IMR-90 (cell line): ENCODE data around the gene SLC26A8. TPM values are rescaled to one million over a fixed set of nuclear protein-coding genes. Genes with fewer than 3 reads are reported as not detected.
A peak's percentile ranks its signal among the peaks of the same experiment; 100 is the strongest.

Experiments
- ATAC-seq: fragments of 200-7000 bp; cut with Tn5 transposase; 2 replicates; pipeline ENCODE4 v1.9.1; 2020; ENCODE audit warnings: low read depth, mild to moderate bottlenecking, moderate library complexity
- BruUV-seq: library from RNA; stranded (reverse); fragments of 400-500 nt; replicated peaks from 2 replicates; lab custom pipeline; 2021; lab: Mats Ljungman, UMichigan
- CTCF ChIA-PET: fragments of 300-600 bp; formaldehyde crosslinking; extraction: SDS; loops from one replicate; lab custom pipeline; 2021; ENCODE audit warnings: antibody characterized with exemption; lab: Yijun Ruan, JAX
- POLR2A ChIA-PET: fragments of 300-600 bp; sonication (Branson Sonifier 250); formaldehyde crosslinking; loops from one replicate; lab custom pipeline; 2022; ENCODE audit warnings: antibody characterized with exemption; ENCODE audit not compliant: unreplicated experiment; lab: Charles Lee
- DNase-seq: peaks from one replicate; pipeline ENCODE4 v3.0.0; 2013
- H2AFZ ChIP-seq: replicated peaks from 2 replicates; pipeline ENCODE3; 2013; ENCODE audit warnings: low read length, mild to moderate bottlenecking; ENCODE audit not compliant: poor library complexity
- H2AK5ac ChIP-seq: 2 replicates; pipeline ENCODE4 v1.6.1; 2013; ENCODE audit warnings: low read depth, low read length, inconsistent platforms
- H2AK9ac ChIP-seq: replicated peaks from 2 replicates; pipeline ENCODE3; 2013; ENCODE audit warnings: mild to moderate bottlenecking, low read depth, low read length, moderate library complexity; ENCODE audit not compliant: poor library complexity
- H2BK120ac ChIP-seq: 2 replicates; pipeline ENCODE4 v1.6.1; 2013; ENCODE audit warnings: low read depth, low read length, inconsistent platforms
- H2BK15ac ChIP-seq: 3 replicates; pipeline ENCODE4 v1.6.1; 2013; ENCODE audit warnings: low read depth, low read length, inconsistent platforms
- H2BK20ac ChIP-seq: 2 replicates; pipeline ENCODE4 v1.6.1; 2013; ENCODE audit warnings: low read depth, mild to moderate bottlenecking, inconsistent platforms, low read length, moderate library complexity
- H2BK5ac ChIP-seq: 2 replicates; pipeline ENCODE4 v1.6.1; 2013; ENCODE audit warnings: mild to moderate bottlenecking, low read depth, low read length, inconsistent platforms; ENCODE audit not compliant: poor library complexity, severe bottlenecking
- H3K14ac ChIP-seq: replicated peaks from 2 replicates; pipeline ENCODE4 v1.6.1; 2013; ENCODE audit warnings: low read depth, low read length, inconsistent platforms
- H3K18ac ChIP-seq: 2 replicates; pipeline ENCODE4 v1.6.1; 2013; ENCODE audit warnings: low read depth, low read length, control low read depth
- H3K23ac ChIP-seq: 2 replicates; pipeline ENCODE4 v1.6.1; 2013; ENCODE audit warnings: low read depth, low read length, inconsistent platforms
- H3K27ac ChIP-seq: 2 replicates; pipeline ENCODE4 v1.5.1; 2013; ENCODE audit warnings: mild to moderate bottlenecking, control low read depth, low read length; ENCODE audit not compliant: insufficient read depth
- H3K27me3 ChIP-seq: 2 replicates; pipeline ENCODE4 v1.6.1; 2013; ENCODE audit warnings: low read length; ENCODE audit not compliant: control insufficient read depth, insufficient read depth
- H3K36me3 ChIP-seq: 2 replicates; pipeline ENCODE4 v1.6.1; 2013; ENCODE audit warnings: low read length, mixed read lengths; ENCODE audit not compliant: control insufficient read depth, insufficient read depth
- H3K4ac ChIP-seq: 2 replicates; pipeline ENCODE4 v1.6.1; 2013; ENCODE audit warnings: low read depth, low read length, inconsistent platforms
- H3K4me1 ChIP-seq: 2 replicates; pipeline ENCODE4 v1.6.1; 2013; ENCODE audit warnings: low read length, mixed read lengths; ENCODE audit not compliant: control insufficient read depth, insufficient read depth
- H3K4me2 ChIP-seq: 2 replicates; pipeline ENCODE4 v1.6.1; 2013; ENCODE audit warnings: low read depth, mild to moderate bottlenecking, control low read depth, low read length, moderate library complexity
- H3K4me3 ChIP-seq: 2 replicates; pipeline ENCODE4 v1.5.1; 2013; ENCODE audit warnings: low read depth, mild to moderate bottlenecking, control low read depth, low read length, moderate library complexity; ENCODE audit not compliant: insufficient read depth
- H3K56ac ChIP-seq: 2 replicates; pipeline ENCODE4 v1.6.1; 2013; ENCODE audit warnings: low read length, inconsistent platforms; ENCODE audit not compliant: insufficient read depth; ENCODE audit errors: extremely low read depth
- H3K79me1 ChIP-seq, 2 experiments: 2 replicates each; pipeline ENCODE4 v1.6.1; 2013; ENCODE audit warnings: low read length in 2 of 2, inconsistent platforms in 1 of 2, low read depth in 1 of 2
- H3K9ac ChIP-seq: 2 replicates; pipeline ENCODE4 v1.6.1; 2013; ENCODE audit warnings: low read depth, low read length, control low read depth
- H3K9me1 ChIP-seq: 2 replicates; pipeline ENCODE4 v1.6.1; 2013; ENCODE audit warnings: low read length, inconsistent platforms; ENCODE audit not compliant: insufficient read depth
- H3K9me3 ChIP-seq: 2 replicates; pipeline ENCODE4 v1.6.1; 2013; ENCODE audit warnings: low read length; ENCODE audit not compliant: control insufficient read depth, insufficient read depth
- H4K20me1 ChIP-seq: 2 replicates; pipeline ENCODE4 v1.6.1; 2013; ENCODE audit warnings: low read length, inconsistent platforms; ENCODE audit not compliant: insufficient read depth
- H4K5ac ChIP-seq: 2 replicates; pipeline ENCODE4 v1.6.1; 2013; ENCODE audit warnings: mild to moderate bottlenecking, low read depth, low read length, control low read depth
- H4K8ac ChIP-seq, 2 experiments: 2 replicates each; pipeline ENCODE4 v1.6.1; 2013; ENCODE audit warnings: low read depth in 2 of 2, low read length in 2 of 2, control low read depth in 1 of 2, inconsistent platforms in 1 of 2
- H4K91ac ChIP-seq: 2 replicates; pipeline ENCODE4 v1.6.1; 2013; ENCODE audit warnings: low read depth, low read length, inconsistent platforms; ENCODE audit not compliant: insufficient read depth
- CEBPB ChIP-seq: IDR thresholded peaks from 2 replicates; pipeline ENCODE4 v1.6.1; 2012; ENCODE audit warnings: low read depth, low read length, improper control_type of control experiment
- CHD1 ChIP-seq: IDR thresholded peaks from 2 replicates; pipeline ENCODE4 v1.6.1; 2012; ENCODE audit warnings: low read depth, low read length, improper control_type of control experiment
- MAFK ChIP-seq: IDR thresholded peaks from 2 replicates; pipeline ENCODE4 v1.6.1; 2012; ENCODE audit warnings: low read depth, low read length, improper control_type of control experiment
- MXI1 ChIP-seq: IDR thresholded peaks from 2 replicates; pipeline ENCODE4 v1.6.1; 2012; ENCODE audit warnings: low read depth, mild to moderate bottlenecking, low read length, moderate library complexity, borderline replicate concordance
- NFE2L2 ChIP-seq: fragments of 150-350 bp; IDR thresholded peaks from 2 replicates; pipeline ENCODE4 v1.6.1; 2016; ENCODE audit warnings: low read depth, mild to moderate bottlenecking, low read length
- POLR2A ChIP-seq: IDR thresholded peaks from 2 replicates; pipeline ENCODE4 v1.6.1; 2012; ENCODE audit warnings: mild to moderate bottlenecking, low read depth, low read length
- RAD21 ChIP-seq: IDR thresholded peaks from 2 replicates; pipeline ENCODE4 v1.6.1; 2012; ENCODE audit warnings: low read length, improper control_type of control experiment
- RCOR1 ChIP-seq: IDR thresholded peaks from 2 replicates; pipeline ENCODE4 v1.6.1; 2012; ENCODE audit warnings: mild to moderate bottlenecking, low read length, improper control_type of control experiment; ENCODE audit not compliant: insufficient replicate concordance
- RFX5 ChIP-seq: IDR thresholded peaks from 2 replicates; pipeline ENCODE4 v1.8.0; 2012; ENCODE audit warnings: low read depth, mild to moderate bottlenecking, low read length, moderate library complexity
- SMC3 ChIP-seq: fragments of 150-350 bp; IDR thresholded peaks from 2 replicates; pipeline ENCODE4 v1.6.1; 2016; ENCODE audit warnings: low read depth, mild to moderate bottlenecking, antibody characterized with exemption, low read length, moderate library complexity
- WGBS, 2 experiments: methylation state at CpG; one replicate each; pipeline versions ENCODE4 v1.1.5 to v1.1.7; 2013; ENCODE audit warnings: missing lambda C conversion rate in 2 of 2; ENCODE audit not compliant: insufficient read length in 1 of 2; ENCODE audit errors: extremely low coverage in 2 of 2; 5-methylcytosine and 5-hydroxymethylcytosine counted together
- dilution Hi-C: fragments of 300-500 bp; cut with HindIII; formaldehyde crosslinking; loops from one replicate; pipeline ENCODE4 v1.14.3; 2018; ENCODE audit warnings: low sequenced_read_pairs; ENCODE audit not compliant: unreplicated experiment
- in situ Hi-C: fragments of 300-500 bp; cut with MboI; formaldehyde crosslinking; loops from 3 replicates; pipeline ENCODE4 v1.14.3; 2019; ENCODE audit warnings: low sequenced_read_pairs, inconsistent platforms, mixed read lengths
- intact Hi-C: fragments of 100-400 bp; cut with micrococcal nuclease; formaldehyde crosslinking; loops from 2 replicates; pipeline ENCODE4 v1.10.0; 2022
- polyA plus RNA-seq, 3 experiments: library from polyadenylated mRNA; depleted of rRNA; stranded (reverse); fragments of >200 nt; gene quantifications; 2 replicates each; pipeline ENCODE4 v1.2.3, GENCODE V29; 2012; ENCODE audit warnings: low replicate concordance in 1 of 3
- total RNA-seq: library from RNA; depleted of rRNA; stranded (reverse); fragments of >200 nt; gene quantifications from 2 replicates; pipeline ENCODE4 v1.2.3, GENCODE V29; 2012
- TF ChIP-seq, protein P1 (sequence below): fragments of 150-350 bp; IDR thresholded peaks from 2 replicates; pipeline ENCODE4 v1.6.1; 2016; ENCODE audit warnings: low read depth, mild to moderate bottlenecking, low read length, moderate library complexity, borderline replicate concordance
- TF ChIP-seq, protein P2 (sequence below): fragments of 150-350 bp; IDR thresholded peaks from 2 replicates; pipeline ENCODE4 v1.6.1; 2017; ENCODE audit warnings: mild to moderate bottlenecking, antibody characterized with exemption, low read length, low read depth
- TF ChIP-seq, protein P3 (sequence below): conservative IDR thresholded peaks from 2 replicates; pipeline ENCODE4 v1.5.1; 2012; ENCODE audit warnings: mild to moderate bottlenecking, low read depth, low read length, improper control_type of control experiment

Gene SLC26A8
- total and polyA plus RNA-seq, 2 of the 4 experiments (the other 2 are of a cell fraction), result 0.07 TPM; not detected in 1

DNA sequence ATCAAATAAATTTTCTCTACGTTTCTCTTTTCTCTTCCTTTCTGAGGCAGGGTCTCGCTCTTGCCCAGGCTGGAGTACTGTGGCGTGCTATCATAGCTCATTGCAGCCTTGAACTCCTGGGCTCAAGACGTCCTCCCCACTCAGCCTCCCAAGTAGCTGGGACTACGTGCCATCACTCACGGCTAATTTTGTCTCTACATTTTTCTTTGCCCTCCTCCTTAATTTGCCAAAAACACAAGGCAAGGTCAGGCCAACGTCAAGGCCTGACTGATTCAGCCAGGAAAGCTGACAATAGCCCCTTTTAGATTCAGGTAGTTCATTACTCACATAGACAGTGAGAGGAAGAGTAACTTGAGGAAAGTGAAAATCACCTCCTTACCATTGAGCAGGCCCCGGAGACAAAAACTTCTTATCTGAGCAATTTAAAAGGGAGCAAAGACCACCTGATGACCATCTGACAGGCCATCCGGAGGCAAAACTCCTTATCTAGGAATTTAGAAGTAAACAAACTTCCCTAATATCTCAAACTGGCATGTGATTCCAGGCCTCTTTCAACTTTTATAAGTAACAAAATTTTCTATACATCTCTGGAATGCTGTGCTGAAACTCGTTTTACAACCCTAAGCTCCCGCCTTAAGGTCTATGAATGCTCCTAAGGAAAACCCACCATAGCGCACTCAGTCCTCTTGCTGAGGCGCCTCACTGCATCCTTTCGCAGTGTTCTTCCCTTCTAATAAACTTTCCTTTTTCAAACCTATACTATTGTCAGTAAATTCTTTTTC lies 61.5 kb downstream of the SLC26A8 start (continued):
- TF ChIP-seq POLR2A, result no peak

DNA sequence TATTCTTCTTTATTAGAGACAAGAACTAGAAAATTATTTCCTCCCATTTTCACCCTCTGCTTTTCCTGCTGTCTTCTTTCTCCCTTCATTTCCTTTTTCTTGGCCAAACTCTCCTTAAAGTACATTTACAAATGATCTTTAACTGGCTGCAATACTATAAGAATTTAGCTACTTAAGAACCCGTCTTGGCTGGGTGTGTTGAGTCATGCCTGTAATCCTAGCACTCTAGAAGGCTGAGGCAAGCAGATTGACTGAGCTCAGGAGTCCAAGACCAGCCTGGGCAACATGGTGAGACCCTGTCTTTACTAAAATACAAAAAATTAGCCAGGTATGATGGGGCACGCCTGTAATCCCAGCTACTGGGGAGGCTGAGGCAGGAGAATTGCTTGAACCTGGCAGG lies 64.3 kb downstream of the SLC26A8 start:
- no CpG with 5 or more reads among the region's 2 CpGs for WGBS, 2 experiments
- Histone ChIP-seq H3K4me3 (no peak overlapping the region), H3K56ac (no peak overlapping the region), H2BK5ac (no peak overlapping the region), H4K5ac (no peak overlapping the region), H3K4me1 (no peaks in the 10 kb centered on the region), H4K20me1 (no peaks in the 10 kb centered on the region), H3K23ac (no peak overlapping the region), H3K18ac (no peak overlapping the region), H2BK20ac (no peak overlapping the region), H3K27me3 (peaks cover 25% of the 10 kb centered on the region), H3K14ac (no peak overlapping the region), H3K9ac (no peak overlapping the region), H2AK5ac (no peak overlapping the region), H4K8ac (no peak overlapping the region), H2AFZ (no peak overlapping the region), H3K79me1 (no peaks in the 10 kb centered on the region), H3K4ac (no peak overlapping the region), H3K4me2 (no peak overlapping the region), H3K36me3 (no peaks in the 10 kb centered on the region), H2AK9ac (no peak overlapping the region), H3K9me3 (no peaks in the 10 kb centered on the region), H4K91ac (no peak overlapping the region), H3K9me1 (no peaks in the 10 kb centered on the region; the same call in 1 of the 2 replicates), H2BK120ac (no peak overlapping the region), H2BK15ac (no peak overlapping the region), H3K27ac (no peak overlapping the region)
- in situ Hi-C loops (loop anchor here (25.0 kb wide), 1 partner anchor 423 kb away; no protein-coding TSS in a partner anchor), dilution Hi-C loops (no loop called here), intact Hi-C loops (no loop called here)
- BruUV-seq, result no TSS peak
- DNase-seq (peak; percentile 68), ATAC-seq (peak; percentile 79)
- CTCF ChIA-PET, result no interaction called here
- POLR2A ChIA-PET, result no interaction called here
- TF ChIP-seq MAFK, result no peak
- TF ChIP-seq POLR2A, result no peak
- no peak for TF ChIP-seq NFE2L2
- TF ChIP-seq, protein P1, sequence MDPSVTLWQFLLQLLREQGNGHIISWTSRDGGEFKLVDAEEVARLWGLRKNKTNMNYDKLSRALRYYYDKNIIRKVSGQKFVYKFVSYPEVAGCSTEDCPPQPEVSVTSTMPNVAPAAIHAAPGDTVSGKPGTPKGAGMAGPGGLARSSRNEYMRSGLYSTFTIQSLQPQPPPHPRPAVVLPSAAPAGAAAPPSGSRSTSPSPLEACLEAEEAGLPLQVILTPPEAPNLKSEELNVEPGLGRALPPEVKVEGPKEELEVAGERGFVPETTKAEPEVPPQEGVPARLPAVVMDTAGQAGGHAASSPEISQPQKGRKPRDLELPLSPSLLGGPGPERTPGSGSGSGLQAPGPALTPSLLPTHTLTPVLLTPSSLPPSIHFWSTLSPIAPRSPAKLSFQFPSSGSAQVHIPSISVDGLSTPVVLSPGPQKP, result no peak
- TF ChIP-seq RAD21, result no peak
- no peak for TF ChIP-seq MXI1
- TF ChIP-seq, protein P2, sequence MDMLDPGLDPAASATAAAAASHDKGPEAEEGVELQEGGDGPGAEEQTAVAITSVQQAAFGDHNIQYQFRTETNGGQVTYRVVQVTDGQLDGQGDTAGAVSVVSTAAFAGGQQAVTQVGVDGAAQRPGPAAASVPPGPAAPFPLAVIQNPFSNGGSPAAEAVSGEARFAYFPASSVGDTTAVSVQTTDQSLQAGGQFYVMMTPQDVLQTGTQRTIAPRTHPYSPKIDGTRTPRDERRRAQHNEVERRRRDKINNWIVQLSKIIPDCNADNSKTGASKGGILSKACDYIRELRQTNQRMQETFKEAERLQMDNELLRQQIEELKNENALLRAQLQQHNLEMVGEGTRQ, result no peak
- TF ChIP-seq SMC3, result no peak
- TF ChIP-seq, protein P3, sequence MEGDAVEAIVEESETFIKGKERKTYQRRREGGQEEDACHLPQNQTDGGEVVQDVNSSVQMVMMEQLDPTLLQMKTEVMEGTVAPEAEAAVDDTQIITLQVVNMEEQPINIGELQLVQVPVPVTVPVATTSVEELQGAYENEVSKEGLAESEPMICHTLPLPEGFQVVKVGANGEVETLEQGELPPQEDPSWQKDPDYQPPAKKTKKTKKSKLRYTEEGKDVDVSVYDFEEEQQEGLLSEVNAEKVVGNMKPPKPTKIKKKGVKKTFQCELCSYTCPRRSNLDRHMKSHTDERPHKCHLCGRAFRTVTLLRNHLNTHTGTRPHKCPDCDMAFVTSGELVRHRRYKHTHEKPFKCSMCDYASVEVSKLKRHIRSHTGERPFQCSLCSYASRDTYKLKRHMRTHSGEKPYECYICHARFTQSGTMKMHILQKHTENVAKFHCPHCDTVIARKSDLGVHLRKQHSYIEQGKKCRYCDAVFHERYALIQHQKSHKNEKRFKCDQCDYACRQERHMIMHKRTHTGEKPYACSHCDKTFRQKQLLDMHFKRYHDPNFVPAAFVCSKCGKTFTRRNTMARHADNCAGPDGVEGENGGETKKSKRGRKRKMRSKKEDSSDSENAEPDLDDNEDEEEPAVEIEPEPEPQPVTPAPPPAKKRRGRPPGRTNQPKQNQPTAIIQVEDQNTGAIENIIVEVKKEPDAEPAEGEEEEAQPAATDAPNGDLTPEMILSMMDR, result no peak
- no peak for TF ChIP-seq CHD1
- TF ChIP-seq RFX5, result no peak
- no peak for TF ChIP-seq CEBPB
- no peak for TF ChIP-seq RCOR1
